RWPE1 (cell line): ENCODE data around the gene FBXO10.

Source experiments
- CTCF ChIA-PET: fragments of 350-600 bp; sonication (Branson Sonifier 250); formaldehyde crosslinking; extraction: SDS; loops from one replicate; lab custom pipeline; 2021; lab: Yijun Ruan, JAX
- POLR2A ChIA-PET: fragments of 400-600 bp; formaldehyde crosslinking; extraction: SDS; loops from one replicate; lab custom pipeline; 2020; ENCODE audit warnings: antibody characterized with exemption; ENCODE audit not compliant: low non-redundant PET; lab: Yijun Ruan, JAX
- DNase-seq: peaks from one replicate; pipeline ENCODE4 v3.0.0; 2012; ENCODE audit warnings: low spot score
- H3K27ac ChIP-seq: fragments of 450-650 bp; 2 replicates; pipeline ENCODE4 v1.5.1; 2017
- TF ChIP-seq, protein P1 (sequence below): fragments of 450-650 bp; conservative IDR thresholded peaks from 2 replicates; pipeline ENCODE4 v1.5.1; 2017; ENCODE audit warnings: low read depth, mild to moderate bottlenecking

The FBXO10 gene

DNA sequence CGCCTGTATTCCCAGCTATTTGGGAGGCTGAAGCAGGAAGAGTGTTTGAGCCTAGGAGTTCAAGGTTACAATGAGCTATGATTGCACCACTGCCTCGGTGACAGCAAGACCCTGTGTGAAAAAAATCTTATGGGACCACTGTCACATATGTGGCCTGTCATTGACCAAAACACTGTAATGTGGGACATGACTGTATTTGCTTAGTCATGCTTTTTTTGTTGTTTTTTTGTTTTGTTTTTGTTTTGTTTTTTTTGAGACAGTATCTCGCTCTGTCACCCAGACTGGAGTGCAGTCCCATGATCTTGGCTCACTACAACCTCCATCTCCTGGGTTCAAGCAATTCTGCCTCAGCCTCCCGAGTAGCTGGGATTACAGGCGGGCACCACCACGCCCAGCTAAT lies 76.9 kb downstream of the FBXO10 start:
- H3K27ac ChIP-seq: no peak overlapping the region
- TF ChIP-seq, protein P1, sequence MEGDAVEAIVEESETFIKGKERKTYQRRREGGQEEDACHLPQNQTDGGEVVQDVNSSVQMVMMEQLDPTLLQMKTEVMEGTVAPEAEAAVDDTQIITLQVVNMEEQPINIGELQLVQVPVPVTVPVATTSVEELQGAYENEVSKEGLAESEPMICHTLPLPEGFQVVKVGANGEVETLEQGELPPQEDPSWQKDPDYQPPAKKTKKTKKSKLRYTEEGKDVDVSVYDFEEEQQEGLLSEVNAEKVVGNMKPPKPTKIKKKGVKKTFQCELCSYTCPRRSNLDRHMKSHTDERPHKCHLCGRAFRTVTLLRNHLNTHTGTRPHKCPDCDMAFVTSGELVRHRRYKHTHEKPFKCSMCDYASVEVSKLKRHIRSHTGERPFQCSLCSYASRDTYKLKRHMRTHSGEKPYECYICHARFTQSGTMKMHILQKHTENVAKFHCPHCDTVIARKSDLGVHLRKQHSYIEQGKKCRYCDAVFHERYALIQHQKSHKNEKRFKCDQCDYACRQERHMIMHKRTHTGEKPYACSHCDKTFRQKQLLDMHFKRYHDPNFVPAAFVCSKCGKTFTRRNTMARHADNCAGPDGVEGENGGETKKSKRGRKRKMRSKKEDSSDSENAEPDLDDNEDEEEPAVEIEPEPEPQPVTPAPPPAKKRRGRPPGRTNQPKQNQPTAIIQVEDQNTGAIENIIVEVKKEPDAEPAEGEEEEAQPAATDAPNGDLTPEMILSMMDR: no peak
- no peak for DNase-seq
- CTCF ChIA-PET: no interaction called here
- POLR2A ChIA-PET: no interaction called here

DNA sequence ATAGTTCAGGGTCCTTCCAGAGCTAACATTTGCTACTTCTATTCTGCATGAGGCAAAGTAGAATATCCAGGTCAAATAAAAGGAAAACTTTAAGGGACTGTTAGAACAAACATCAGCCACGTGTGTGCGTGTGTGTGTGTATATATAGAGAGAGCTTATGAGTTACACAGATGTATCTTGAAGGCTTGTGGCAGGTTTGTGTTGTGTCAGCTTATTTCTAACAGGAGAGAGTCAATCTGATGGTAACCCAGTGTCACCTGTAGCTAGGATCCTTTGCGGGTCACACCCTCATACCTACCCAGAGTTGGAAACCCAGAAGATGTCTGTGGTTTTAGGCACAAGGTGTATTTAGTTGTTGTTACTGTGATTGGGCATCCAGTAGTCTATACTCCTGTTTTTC lies 77.7 kb downstream of the FBXO10 start:
- H3K27ac ChIP-seq: no peak overlapping the region
- no peak for DNase-seq
- ChIA-PET CTCF (interaction anchor here (0.6 kb wide), 1 partner anchor 257 kb away, joined by 3 read pairs; no protein-coding TSS in a partner anchor), POLR2A (no interaction called here)
- TF ChIP-seq, protein P1: no peak

- POLR2A ChIA-PET: no interaction called here
- H3K27ac ChIP-seq: no peak overlapping the region
- no peak for DNase-seq
- TF ChIP-seq, protein P1: no peak
- CTCF ChIA-PET: no interaction called here
These were observed 78.9 kb downstream of the FBXO10 start for GRCh38 chr9:37497320-37497719.

DNA sequence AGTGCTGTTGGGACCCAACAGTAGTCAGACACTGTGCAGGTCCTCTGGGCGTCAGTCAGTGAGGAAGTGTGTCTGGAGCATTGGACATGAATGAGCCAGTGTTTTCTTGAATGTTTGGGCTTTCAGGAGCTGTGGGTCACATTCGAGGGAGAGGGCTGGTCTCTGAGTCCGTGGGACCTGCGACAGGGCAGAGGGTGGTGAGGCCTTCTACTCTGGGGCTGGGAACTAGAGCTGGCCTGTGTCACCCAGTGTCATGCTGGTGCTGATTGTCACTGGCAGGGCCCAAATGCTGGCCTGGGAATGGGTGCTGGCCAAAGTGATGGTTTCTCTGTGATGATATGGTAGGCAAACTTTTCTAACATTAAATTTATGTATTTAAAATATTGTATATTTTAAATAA lies 80.2 kb downstream of the FBXO10 start:
- CTCF ChIA-PET: no interaction called here

DNA sequence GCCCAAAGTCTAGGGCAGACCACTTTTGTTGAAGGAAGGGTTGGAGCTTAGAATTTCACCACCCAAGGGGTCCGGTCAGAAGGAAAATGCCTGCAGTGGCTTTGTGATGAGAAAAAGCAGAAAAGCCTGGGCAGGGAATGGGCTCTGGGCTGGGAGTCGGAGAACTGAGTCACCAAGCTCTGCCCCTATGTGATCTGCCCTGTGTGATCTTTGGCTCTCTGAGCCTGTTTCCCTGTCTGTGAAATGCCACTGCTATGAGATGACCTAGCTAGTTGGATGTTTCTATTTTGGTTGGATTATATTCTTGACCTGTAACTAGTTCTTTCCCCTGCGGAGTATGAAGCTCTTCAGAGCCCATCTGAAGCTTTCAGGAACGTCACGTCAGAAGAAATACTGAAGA lies 80.6 kb downstream of the FBXO10 start:
- TF ChIP-seq, protein P1: no peak
- ChIA-PET CTCF (interaction anchor here (0.6 to 1.0 kb wide), 3 partner anchors 9 to 227 kb away, joined by 3 to 5 read pairs (median 4); no protein-coding TSS in a partner anchor), POLR2A (no interaction called here)
- H3K27ac ChIP-seq: 0 out of 2 replicates have a peak overlapping the region, but pooled peaks have one; percentile 19
- no peak for DNase-seq

More for the DNA sequence above, 80.2 kb downstream of the FBXO10 start:
- DNase-seq: no peak
- POLR2A ChIA-PET: no interaction called here
- H3K27ac ChIP-seq: 0 out of 2 replicates have a peak overlapping the region, but pooled peaks have one; percentile 19
- TF ChIP-seq, protein P1: no peak

DNA sequence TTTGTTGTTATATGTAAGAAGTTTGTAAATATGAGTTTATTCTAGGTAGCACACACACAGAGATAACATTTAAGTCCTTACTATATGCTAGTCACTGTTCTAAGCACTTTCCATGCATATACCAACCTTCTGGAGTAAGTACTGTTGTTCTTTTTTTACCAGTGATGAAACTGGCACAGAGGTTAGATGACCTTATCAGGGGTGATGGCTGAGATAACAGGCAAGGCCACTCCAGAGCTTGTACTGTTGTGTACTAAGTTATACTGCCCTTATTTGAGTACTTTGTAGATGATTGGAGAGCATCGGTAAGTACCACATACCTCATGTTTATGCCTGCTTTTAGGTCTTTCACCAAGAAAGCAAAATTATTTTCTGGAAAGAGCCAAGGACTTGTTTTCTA lies 84.2 kb downstream of the FBXO10 start:
- CTCF ChIA-PET: no interaction called here
- H3K27ac ChIP-seq: no peak overlapping the region
- TF ChIP-seq, protein P1: no peak
- no peak for DNase-seq
- POLR2A ChIA-PET: no interaction called here
